Breast epithelium (tissue), 4 donors: ENCODE data around the gene ARHGEF12. TPM values are rescaled to one million over a fixed set of nuclear protein-coding genes. Genes with fewer than 3 reads are reported as not detected.
"Not testable (repeated sequence)": the region's sequence is repeated elsewhere in the genome, so short reads cannot be mapped to it uniquely, and the experiment has no call there.

Source experiments
- DNase-seq, 2 donors: peaks; one replicate each; pipeline ENCODE4 v3.0.0-alpha.2; 2019; ENCODE audit warnings: low spot score in 2 of 2
- H3K27ac ChIP-seq, 2 donors: fragments of 200-600 bp; sonication (generic) in 1 of 2; one replicate each; pipeline ENCODE4 v1.5.1; 2016 to 2019; ENCODE audit warnings: mild to moderate bottlenecking in 1 of 2
- H3K27me3 ChIP-seq, 2 donors: fragments of 200-600 bp; sonication (generic) in 1 of 2; one replicate each; pipeline versions ENCODE4 v1.5.1 to v1.6.0; 2017 to 2019; ENCODE audit warnings: control low read depth in 1 of 2, mild to moderate bottlenecking in 1 of 2
- H3K36me3 ChIP-seq: fragments of 200-600 bp; one replicate; pipeline ENCODE4 v1.5.1; 2019
- H3K4me1 ChIP-seq, 2 donors: fragments of 200-600 bp; sonication (generic); one replicate each; pipeline ENCODE4 v1.5.1; 2016 to 2019; ENCODE audit warnings: control low read depth in 1 of 2
- H3K4me3 ChIP-seq, 3 donors: fragments of 200-600 bp; sonication (generic); 1 replicate in 2 of 3; 2 replicates in 1 of 3; pipeline ENCODE4 v1.5.1; 2016 to 2019; ENCODE audit warnings: mild to moderate bottlenecking in 3 of 3, moderate library complexity in 2 of 3
- H3K9me3 ChIP-seq, 2 donors: fragments of 200-600 bp; sonication (generic) in 1 of 2; one replicate each; pipeline ENCODE4 v1.5.1; 2016 to 2019; ENCODE audit warnings: control low read depth in 1 of 2
- POLR2A ChIP-seq: fragments of 450-650 bp; IDR thresholded peaks from one replicate; pipeline ENCODE4 v1.6.1; 2016; ENCODE audit warnings: antibody characterized with exemption, mild to moderate bottlenecking, moderate library complexity
- POLR2AphosphoS5 ChIP-seq, 3 donors: sonication (generic); formaldehyde crosslinking; IDR thresholded peaks; one replicate each; pipeline ENCODE4 v1.6.1; 2017; ENCODE audit warnings: antibody characterized with exemption in 3 of 3
- intact Hi-C: fragments of 100-400 bp; cut with DNase I; formaldehyde crosslinking; loops from one replicate; pipeline ENCODE4 v1.15.1; 2023; ENCODE audit warnings: low total_unique reads
- total RNA-seq, 3 donors: library from RNA; depleted of rRNA; stranded (reverse); fragments of >200 nt; gene quantifications; one replicate each; pipeline ENCODE4 v1.1.0, GENCODE V29; 2016
- TF ChIP-seq, protein P1 (sequence below), 3 donors: fragments of 450-650 bp; IDR thresholded peaks; one replicate each; pipeline ENCODE4 v1.5.1; 2016 to 2017; ENCODE audit warnings: antibody characterized with exemption in 3 of 3, mild to moderate bottlenecking in 3 of 3, moderate library complexity in 3 of 3

Gene ARHGEF12
- total RNA-seq, 3 donors from 2014 or later, result 83.4 to 192 (median 145) TPM

DNA sequence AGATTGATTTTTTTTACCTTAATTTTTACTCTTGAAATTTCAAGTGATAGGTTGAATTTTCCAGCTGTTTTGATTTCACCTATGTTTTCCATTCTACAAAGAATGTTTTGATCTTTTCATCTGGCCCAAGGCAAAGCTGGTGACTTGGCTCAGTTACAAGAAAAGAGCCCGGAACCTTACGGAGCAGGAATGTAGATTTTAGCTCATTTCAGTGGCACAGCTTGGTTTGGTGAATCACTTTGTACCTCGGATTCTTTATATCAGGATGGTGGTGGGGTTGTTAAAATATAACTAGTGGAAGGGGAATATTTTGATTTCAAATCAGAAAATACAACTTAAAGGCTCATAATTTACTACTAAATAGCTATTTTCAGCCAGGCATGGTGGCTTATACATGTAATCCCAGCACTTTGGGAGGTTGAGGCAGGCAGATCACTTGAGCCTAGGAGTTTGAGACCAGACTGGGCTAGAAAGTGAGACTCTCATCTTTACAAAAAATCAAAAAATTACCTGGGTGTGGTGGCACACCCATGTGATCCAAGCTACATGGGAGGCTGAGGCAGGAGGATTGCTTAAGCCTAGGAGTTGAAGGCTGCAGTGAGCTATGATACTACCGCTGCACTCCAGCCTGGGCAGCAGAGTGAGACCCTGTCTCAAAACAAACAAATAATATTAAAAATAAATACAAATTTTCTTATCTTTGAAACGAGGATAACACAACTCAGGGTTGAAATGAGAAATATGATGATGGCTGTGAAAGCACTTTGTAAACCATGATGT lies 166.0 kb downstream of the ARHGEF12 start:
- Histone ChIP-seq H3K36me3 (no peaks in the 10 kb centered on the region), H3K27ac (no peak overlapping the region), H3K27me3 (peaks cover 0 to 3% of the 10 kb centered on the region in 2 donors), H3K9me3 (no peaks in the 10 kb centered on the region), H3K4me3 (no peak overlapping the region), H3K4me1 (peaks cover 0 to 8% of the 10 kb centered on the region in 2 donors)
- TF ChIP-seq POLR2A, result no peak
- TF ChIP-seq, protein P1, sequence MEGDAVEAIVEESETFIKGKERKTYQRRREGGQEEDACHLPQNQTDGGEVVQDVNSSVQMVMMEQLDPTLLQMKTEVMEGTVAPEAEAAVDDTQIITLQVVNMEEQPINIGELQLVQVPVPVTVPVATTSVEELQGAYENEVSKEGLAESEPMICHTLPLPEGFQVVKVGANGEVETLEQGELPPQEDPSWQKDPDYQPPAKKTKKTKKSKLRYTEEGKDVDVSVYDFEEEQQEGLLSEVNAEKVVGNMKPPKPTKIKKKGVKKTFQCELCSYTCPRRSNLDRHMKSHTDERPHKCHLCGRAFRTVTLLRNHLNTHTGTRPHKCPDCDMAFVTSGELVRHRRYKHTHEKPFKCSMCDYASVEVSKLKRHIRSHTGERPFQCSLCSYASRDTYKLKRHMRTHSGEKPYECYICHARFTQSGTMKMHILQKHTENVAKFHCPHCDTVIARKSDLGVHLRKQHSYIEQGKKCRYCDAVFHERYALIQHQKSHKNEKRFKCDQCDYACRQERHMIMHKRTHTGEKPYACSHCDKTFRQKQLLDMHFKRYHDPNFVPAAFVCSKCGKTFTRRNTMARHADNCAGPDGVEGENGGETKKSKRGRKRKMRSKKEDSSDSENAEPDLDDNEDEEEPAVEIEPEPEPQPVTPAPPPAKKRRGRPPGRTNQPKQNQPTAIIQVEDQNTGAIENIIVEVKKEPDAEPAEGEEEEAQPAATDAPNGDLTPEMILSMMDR (IDR thresholded peaks at IDR 0.05), result no peak
- TF ChIP-seq POLR2AphosphoS5 (IDR thresholded peaks at IDR 0.05), result no peak
- DNase-seq, result no peak
- intact Hi-C loops, result no loop called here

DNA sequence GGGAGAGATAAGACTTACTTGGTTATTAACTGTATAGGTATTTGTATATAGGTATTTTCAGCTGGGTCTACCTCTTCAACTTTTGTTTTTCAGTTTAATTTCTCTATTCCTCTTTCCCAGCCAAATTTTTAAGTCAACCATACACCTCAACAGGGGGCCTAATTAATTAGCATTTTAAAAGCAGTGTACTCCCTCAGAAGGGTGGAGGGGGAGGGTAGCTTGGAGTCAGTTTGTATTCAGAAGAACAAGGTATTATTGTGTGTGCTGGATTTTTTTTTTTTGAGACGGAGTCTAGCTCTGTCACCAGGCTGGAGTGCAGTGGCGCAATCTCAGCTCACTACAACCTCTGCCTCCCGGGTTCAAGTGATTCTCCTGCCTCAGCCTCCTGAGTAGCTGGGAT lies 167.3 kb downstream of the ARHGEF12 start:
- H3K27ac ChIP-seq, DNase-seq, H3K9me3 ChIP-seq, H3K4me1 ChIP-seq, intact Hi-C loops, H3K27me3 ChIP-seq, H3K4me3 ChIP-seq, H3K36me3 ChIP-seq: not testable (repeated sequence)

DNA sequence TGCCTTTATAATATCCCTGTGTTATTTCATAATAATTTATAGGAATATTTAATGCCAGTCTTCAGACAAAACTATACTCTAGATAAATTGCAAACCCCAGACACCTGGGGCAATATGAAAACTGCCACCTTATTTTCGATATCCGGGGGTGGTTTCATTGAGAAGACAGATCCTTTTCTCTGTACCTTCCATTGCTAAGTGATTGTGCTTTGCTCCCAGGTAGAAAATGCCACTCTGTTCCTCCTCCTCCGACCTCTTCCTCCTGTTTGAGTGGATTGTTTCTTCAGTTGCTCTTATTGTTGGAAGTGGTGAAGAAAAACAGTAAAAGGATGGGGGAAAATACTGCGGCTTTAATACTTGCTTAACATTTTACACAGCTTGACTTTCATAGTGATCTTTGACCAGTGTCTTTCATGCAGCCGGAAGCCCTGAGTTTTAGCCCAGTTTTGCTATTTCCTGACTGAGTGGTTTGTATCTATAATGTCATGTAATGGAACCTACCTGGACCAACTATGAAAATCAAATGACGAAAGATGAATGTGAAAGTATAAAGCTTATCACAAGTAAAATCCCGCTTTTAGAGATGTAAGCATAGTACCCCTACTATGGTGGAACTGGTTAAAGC lies 169.7 kb downstream of the ARHGEF12 start:
- DNase-seq, result no peak
- intact Hi-C loops, result no loop called here
- no peak overlapping the region for H3K4me3 ChIP-seq
- peaks cover 0 to 3% of the 10 kb centered on the region in 2 donors for H3K27me3 ChIP-seq
- H3K36me3 ChIP-seq, result no peaks in the 10 kb centered on the region
- no peak overlapping the region for H3K27ac ChIP-seq
- no peaks in the 10 kb centered on the region for H3K9me3 ChIP-seq
- H3K4me1 ChIP-seq, result peaks cover 0 to 8% of the 10 kb centered on the region in 2 donors
- TF ChIP-seq, protein P1 (IDR thresholded peaks at IDR 0.05), result no peak
- TF ChIP-seq POLR2AphosphoS5 (IDR thresholded peaks at IDR 0.05) (no peak), POLR2A (no peak)

DNA sequence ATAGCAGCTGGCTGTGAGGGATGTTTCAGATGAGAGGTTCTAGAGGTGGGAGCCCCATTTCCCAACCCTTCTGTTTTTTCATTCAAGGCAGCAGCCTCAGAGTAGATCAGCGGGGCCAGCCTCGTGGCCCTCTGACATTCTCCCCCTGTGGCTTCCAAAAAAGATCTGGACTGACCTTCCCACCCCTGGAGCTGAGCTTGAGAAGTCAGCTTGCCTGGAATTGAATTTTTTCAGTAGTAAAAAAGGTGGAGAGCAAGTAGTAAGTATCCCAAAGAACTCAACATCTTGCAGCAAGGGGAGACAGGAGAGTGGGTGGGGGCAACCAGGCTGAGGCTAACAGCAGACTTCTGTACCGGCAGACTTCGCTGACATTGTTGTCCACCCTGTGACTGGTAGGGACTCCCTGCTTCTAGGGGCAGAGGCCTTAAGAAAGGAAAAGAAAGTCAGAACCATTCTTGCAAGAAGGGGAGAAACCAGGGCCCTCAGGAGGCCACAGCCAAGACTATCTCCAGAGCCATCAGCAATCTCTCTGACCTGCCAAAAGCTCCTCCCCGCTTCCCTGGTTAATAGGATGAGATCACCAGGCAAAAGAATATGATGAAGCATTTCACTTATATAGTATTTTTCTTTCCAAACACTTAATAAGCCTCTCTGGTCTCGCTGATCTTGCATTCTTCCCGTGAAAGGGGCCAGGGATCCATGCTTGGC lies 173.3 kb downstream of the ARHGEF12 start:
- no peak overlapping the region for H3K27ac ChIP-seq
- no peaks in the 10 kb centered on the region for H3K36me3 ChIP-seq
- no peak overlapping the region for H3K4me3 ChIP-seq
- DNase-seq, result peak in 1 of 2 donors; percentile 10
- intact Hi-C loops, result loop anchor here (10.0 kb wide), 1 partner anchor 175 kb away; no protein-coding TSS in a partner anchor
- H3K27me3 ChIP-seq, result peaks cover 0 to 3% of the 10 kb centered on the region in 2 donors
- TF ChIP-seq POLR2AphosphoS5 (IDR thresholded peaks at IDR 0.05), result no peak
- no peak for TF ChIP-seq POLR2A
- TF ChIP-seq, protein P1 (IDR thresholded peaks at IDR 0.05), result no peak
- no peaks in the 10 kb centered on the region for H3K9me3 ChIP-seq
- H3K4me1 ChIP-seq, result no peaks in the 10 kb centered on the region

DNA sequence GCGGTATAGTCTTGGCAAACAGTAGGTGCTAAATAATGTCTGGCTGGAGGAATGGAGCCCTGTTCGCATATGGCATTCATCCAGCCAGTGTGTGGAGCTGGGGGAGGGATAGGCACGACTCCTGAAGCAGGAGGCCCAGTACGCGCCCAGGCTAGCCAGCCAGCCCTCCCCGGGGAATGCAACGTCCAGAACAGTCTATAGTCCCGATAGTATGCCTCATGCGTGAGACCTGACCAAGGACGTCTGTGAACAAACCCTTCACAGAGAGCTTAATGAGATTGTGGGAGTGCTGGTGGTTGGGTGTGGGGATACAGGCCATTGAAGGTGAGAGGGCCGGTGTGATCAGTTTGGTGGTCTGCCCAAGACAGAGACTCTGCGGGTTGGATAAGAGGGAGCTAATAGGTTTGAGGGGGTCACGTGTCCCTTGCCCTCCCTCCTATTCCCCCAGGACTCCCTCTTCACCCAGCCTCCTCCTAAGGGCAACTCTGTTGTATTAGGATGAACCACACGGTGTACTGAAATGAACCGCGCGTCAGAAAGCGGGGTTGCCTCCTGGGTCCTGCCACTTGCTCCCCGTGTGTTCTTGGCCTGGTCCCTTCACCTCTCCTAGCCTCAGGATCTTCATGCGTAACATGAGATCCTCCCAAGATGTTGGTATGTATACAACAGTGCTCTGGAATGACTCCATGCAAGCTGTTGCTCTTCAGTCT lies 174.3 kb downstream of the ARHGEF12 start:
- no peaks in the 10 kb centered on the region for H3K36me3 ChIP-seq
- no peaks in the 10 kb centered on the region for H3K4me1 ChIP-seq
- H3K27me3 ChIP-seq, result no peaks in the 10 kb centered on the region
- no peak for TF ChIP-seq POLR2AphosphoS5 (IDR thresholded peaks at IDR 0.05)
- TF ChIP-seq, protein P1 (IDR thresholded peaks at IDR 0.05), result no peak
- TF ChIP-seq POLR2A, result no peak
- H3K27ac ChIP-seq, result no peak overlapping the region
- H3K9me3 ChIP-seq, result no peaks in the 10 kb centered on the region
- no peak for DNase-seq
- intact Hi-C loops, result loop anchor here (10.0 kb wide), 1 partner anchor 174 kb away; no protein-coding TSS in a partner anchor
- H3K4me3 ChIP-seq, result peak overlapping the region in 2 of 3 donors; percentile 53 to 78
